TTC549 (cell line): ENCODE results near the gene AQP12A.

Source experiments
- FAIRE-seq: peaks from 2 replicates; lab custom pipeline; 2012; peaks lifted over from hg19 to GRCh38; lab: Jason Lieb, UNC

The AQP12A gene

GRCh38 chr2:240742602-240743095 lies 51.0 kb downstream of the AQP12A start:
- no peak for FAIRE-seq

DNA sequence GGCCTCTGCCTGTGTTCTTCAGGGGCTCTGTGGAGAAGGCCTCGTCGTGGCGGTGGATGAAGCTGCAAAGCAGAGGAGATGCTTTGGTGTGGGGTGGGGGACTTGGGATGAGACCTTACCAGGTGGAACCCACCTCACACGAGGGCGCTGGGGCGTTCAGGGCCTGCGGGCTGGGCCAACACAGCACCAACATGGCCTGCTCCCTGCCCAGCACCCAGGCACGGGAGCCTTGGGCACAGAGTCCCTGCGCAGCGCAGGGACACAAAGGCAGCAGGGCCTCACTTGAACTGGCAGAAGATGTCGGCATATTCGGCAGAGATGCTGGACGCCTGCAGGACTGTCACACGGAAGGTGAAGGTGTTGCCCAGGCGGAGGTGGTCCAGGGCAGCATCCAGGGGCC lies 53.8 kb downstream of the AQP12A start:
- no peak for FAIRE-seq

DNA sequence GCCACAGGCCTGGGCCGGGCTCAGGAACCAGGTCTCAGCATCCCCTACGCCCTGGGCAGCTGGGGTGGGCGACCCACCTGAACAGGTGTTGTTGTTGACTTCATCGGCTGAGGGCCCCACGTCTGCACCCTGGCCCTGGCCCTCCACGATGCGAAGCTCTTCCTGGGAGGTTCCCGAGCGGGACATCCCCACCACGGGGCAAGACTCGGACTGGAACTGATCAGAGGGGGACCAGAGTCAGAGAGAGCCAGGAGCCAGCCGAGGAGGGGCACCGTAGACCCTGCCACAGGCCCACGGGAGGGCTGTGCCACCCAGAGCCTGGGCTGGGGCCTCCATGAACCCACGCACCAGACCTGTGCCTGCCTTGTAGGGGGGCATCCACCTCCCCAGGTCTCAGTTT lies 54.3 kb downstream of the AQP12A start:
- no peak for FAIRE-seq

- no peak for FAIRE-seq
Observed at GRCh38 chr2:240746671-240747070, 55.0 kb downstream of the AQP12A start.

DNA sequence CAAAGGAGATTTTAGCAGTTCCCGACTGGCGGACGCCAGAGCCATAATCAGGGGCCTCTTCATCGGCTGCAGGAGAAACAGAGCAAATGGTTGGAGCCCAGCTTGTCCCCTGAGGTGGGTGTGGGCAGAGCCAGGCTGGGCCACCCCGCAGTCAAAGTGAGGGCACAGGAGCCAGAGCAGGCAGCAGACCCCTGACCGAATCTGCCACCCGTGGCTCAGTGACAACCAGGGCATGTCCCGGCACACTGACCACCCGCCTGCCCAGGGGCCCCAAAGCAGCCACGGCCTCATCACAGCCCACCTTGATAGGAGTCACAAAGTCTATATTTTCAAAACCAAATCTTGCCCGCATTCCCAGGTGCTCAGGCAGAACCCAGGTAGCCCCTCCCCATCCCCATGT lies 55.6 kb downstream of the AQP12A start:
- FAIRE-seq: no peak
